HG03565 (cell line): ENCODE measurements around the gene TPST2.

Experiments
- ATAC-seq: cut with Tn5 transposase; IDR thresholded peaks from one replicate; pipeline ENCODE4 v1.9.1; 2021; ENCODE audit warnings: mild to moderate bottlenecking, moderate library complexity; ENCODE audit not compliant: unreplicated experiment

Gene TPST2

DNA sequence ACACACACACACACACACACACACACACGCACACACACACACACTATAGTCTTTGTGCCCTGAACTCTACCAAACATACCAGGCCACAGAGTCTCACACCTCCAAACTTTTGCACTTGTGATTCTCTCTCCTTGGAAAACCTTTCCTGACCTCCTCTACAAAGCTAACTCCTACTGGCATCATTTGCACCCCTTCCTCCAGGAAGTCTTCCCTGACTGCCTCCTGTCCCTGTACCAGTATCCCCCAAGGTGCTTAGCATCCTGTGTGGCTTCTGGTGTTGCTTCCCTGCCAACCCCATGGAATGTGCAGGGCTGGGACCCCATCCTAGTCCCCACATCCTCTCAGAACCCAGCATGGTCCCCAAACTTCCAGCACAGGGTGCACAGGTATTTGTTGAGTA is 8.9 kb downstream of the TPST2 start:
- no peak for ATAC-seq

- ATAC-seq: no peak
These were observed 9.5 kb downstream of the TPST2 start for GRCh38 chr22:26580240-26580962.

- no peak for ATAC-seq
These were observed 10.5 kb downstream of the TPST2 start for GRCh38 chr22:26579331-26579886.

DNA sequence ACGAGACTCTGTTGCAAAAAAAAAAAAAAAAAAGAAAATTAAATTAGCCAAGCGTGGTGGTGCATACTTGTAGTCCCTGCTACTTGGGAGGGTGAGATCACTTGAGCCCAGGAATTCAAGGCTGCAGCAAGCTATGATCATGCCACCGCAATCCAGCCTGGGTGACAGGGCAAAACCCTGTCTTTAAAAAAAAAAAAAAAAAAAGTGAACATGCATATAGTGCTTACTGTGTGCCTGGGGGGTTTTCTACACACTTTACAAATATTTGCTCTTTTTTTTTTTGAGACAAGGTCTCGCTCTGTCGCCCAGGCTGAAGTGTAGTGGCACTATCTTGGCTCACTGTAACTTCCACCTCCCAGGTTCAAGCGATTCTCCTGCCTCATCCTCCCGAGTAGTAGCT is 12.9 kb downstream of the TPST2 start:
- ATAC-seq: no peak

- ATAC-seq: no peak
These were observed 13.8 kb downstream of the TPST2 start for GRCh38 chr22:26576026-26576680.

- no peak for ATAC-seq
These were observed 15.8 kb downstream of the TPST2 start for GRCh38 chr22:26574001-26574723.

DNA sequence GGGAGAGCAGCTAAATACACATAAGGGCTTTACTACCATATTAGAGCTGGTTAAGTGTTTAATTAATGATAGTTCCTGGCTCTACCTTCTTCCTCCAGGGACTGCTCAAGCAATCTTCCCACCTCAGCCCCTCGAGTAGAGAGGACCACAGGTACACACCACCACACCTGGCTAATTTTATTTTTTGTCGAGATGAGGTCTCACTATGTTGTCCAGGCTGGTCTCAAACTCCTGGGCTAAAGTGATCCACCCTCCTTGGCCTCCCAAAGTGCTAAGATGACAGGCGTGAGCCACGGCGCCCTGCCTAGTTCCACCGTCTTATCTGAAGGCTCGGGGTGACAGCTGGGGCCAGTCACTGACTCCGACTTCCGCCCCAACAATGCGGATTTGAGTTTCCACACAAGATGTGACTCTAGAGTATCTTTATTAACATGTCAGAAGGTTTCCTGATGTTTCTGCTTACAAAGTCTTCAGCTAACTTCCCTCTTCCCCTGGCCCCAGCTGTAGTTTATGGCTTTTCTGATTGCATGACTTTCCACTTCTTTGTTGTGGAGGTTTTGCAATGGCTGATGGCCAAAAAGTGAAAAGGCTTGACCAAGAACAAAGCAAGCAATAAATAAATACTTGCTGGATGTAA is 16.8 kb downstream of the TPST2 start:
- ATAC-seq: no peak

GRCh38 chr22:26570864-26571525 is 18.9 kb downstream of the TPST2 start:
- ATAC-seq: no peak

GRCh38 chr22:26570115-26570514 is 19.8 kb downstream of the TPST2 start:
- ATAC-seq: no peak

- ATAC-seq: no peak
These were observed 21.7 kb downstream of the TPST2 start for GRCh38 chr22:26568207-26568706.

DNA sequence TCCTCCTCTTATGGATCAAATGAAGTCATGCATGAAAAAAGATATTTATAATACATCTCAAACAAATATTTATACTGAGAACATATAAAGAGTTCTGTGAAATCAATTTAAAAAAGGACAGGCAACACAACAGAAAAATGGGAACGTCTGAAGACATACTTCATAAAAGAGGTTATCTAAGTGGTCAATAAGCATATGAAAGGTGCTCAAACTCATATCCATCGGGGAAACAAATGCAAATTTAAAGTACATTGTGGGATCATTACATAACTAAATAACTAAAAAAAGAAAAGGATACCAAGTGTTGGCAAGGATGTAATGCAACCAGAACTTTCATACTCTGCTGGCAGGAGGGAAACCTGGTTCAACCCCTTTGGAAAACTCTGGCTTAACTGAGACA is 22.3 kb downstream of the TPST2 start:
- ATAC-seq: no peak

- ATAC-seq: no peak
These were observed 22.9 kb downstream of the TPST2 start for GRCh38 chr22:26566994-26567393.

DNA sequence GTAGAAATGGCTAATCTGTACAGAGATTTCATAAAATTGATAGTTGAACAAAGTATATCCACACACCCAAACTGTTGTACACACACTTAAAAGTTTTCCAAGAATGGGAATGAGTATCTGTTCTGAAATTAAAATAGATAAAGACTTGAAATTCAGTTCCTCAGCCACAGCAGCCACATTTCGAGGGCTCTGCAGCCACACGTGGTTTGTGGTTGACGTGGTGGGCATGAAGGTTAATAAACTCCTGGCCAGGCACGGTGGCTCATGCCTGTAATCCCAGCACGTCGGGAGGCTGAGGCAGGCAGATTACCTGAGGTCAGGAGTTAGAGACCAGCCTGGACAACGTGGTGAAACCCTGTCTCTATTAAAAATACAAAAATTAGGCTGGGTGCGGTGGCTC is 24.0 kb downstream of the TPST2 start:
- no peak for ATAC-seq

DNA sequence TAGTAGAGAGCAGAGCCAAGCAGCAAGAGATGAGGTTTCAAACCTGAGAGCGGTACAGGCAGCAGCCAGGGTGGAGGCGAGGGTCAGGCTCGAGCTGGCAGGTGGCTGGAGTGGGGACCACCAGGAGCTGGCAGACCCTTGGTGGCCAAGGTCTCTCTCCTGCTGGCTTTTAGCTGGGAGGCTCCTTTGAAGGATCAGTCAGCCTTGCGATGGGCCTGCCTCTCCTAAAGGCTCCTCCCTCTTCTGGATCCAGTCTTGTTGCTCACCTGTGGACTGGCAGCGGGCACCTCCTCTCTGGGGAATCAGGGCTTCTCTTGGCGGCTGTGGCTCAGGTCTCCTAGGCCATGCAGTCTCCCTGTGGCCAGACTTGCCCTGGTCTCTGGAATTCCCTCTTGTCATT is 24.8 kb downstream of the TPST2 start:
- ATAC-seq: no peak

- ATAC-seq: no peak
These were observed 25.3 kb downstream of the TPST2 start for GRCh38 chr22:26564672-26565071.

- ATAC-seq: no peak
These were observed 25.8 kb downstream of the TPST2 start for GRCh38 chr22:26564181-26564580.

DNA sequence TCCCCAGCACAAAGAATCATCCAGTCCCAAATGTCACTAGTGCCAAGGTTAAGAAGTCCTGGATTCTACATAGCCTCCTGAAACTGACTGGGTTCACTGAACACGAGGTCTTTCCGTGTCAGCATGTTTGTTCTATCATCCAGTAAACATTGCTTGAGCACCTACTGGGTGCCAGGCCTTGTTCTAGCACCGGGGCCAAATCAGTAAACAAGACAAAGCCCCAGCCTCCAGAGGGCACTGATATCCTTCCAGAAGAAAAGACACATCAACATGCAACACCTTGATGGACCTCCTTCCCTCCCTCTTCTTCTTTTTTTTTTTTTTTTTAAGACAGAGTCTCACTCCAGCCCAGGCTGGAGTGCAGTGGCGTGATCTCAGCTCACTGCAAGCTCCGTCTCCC is 26.9 kb downstream of the TPST2 start:
- no peak for ATAC-seq

DNA sequence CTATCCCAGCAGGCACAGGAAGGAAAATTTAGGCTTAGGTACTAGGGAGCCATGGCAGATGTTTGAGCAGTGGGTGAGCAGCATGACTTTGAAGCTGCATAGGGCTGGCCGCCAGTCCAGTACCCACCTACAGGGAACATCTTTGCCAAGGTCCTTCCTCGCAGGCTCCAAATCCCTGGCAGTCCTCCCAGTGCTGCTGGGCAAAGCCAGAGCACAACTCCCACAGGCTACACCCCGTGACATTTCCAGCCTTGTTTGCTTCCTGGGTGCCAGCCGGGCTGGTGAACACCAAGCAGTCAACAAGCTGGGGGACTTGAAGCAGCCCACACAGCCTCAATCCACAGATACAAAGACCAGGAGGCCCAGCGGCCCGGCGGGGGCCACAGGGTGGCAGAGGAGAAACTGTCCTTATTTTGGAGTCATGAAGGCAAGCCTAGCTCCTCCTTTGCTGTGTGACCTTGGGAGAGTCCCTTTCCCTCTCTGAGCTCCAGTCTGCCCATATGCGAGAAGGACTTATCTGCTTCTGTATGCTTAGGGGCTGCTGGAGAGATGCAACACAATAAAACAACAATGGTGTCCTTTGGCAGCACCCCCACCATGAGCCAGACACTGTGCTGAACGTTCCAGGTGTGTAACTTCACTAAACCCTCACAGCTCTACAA is 28.0 kb downstream of the TPST2 start:
- ATAC-seq: no peak

DNA sequence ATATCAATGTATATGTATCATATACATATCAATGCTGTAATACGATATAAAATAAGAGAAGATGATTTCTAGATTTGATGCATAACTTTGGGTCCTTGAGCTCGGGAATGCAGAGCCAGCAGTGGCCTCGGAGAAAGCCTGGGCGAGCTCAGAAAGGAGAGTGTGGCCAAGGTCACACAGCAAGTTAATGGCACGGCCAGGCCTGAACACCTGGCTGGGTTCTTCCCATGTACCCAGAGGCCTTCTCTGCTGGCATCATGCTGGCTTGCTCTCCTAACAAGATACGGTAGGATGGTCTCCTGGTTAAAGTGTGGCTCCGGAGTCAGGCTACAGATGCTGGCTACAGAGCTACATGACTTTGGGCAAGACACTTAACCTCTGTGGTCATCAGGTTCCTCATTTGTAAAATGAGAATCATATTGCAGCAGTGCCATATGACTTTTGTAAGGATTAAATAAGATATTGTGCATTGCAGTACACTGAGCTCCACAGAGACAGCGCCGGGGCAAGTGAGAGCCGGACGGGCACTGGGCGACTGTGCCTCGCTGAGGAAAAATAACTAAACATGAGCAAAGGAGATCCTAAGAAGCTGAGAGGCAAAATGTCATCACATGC is 29.9 kb downstream of the TPST2 start:
- ATAC-seq: no peak
